Islet of Langerhans (tissue), 1 donor: ENCODE data around the gene ABCA13.

Experiments
- FAIRE-seq: peaks from one replicate; lab custom pipeline; 2011; peaks lifted over from hg19 to GRCh38; lab: Jason Lieb, UNC

ABCA13 gene

GRCh38 chr7:48441848-48442492 is 270.7 kb downstream of the ABCA13 start:
- no peak for FAIRE-seq

- FAIRE-seq = no peak
These were observed 271.8 kb downstream of the ABCA13 start for GRCh38 chr7:48443051-48443450.

- no peak for FAIRE-seq
These were observed 275.5 kb downstream of the ABCA13 start for GRCh38 chr7:48446721-48447120.

GRCh38 chr7:48452218-48452617 is 281.0 kb downstream of the ABCA13 start:
- no peak for FAIRE-seq

GRCh38 chr7:48454750-48455192 is 283.5 kb downstream of the ABCA13 start:
- no peak for FAIRE-seq

- no peak for FAIRE-seq
These were observed 284.1 kb downstream of the ABCA13 start for GRCh38 chr7:48455363-48455762.

- FAIRE-seq = no peak
These were observed 287.7 kb downstream of the ABCA13 start for GRCh38 chr7:48458701-48459524.

- no peak for FAIRE-seq
These were observed 295.5 kb downstream of the ABCA13 start for GRCh38 chr7:48466713-48467112.

GRCh38 chr7:48471196-48471595 is 299.9 kb downstream of the ABCA13 start:
- no peak for FAIRE-seq

GRCh38 chr7:48472640-48473039 is 301.4 kb downstream of the ABCA13 start:
- FAIRE-seq = no peak

GRCh38 chr7:48473205-48473865 is 302.1 kb downstream of the ABCA13 start:
- no peak for FAIRE-seq

- no peak for FAIRE-seq
These were observed 310.0 kb downstream of the ABCA13 start for GRCh38 chr7:48481235-48481634.

GRCh38 chr7:48497521-48497920 is 326.3 kb downstream of the ABCA13 start:
- no peak for FAIRE-seq

- FAIRE-seq = no peak
These were observed 330.8 kb downstream of the ABCA13 start for GRCh38 chr7:48502021-48502420.

- FAIRE-seq = no peak
These were observed 333.8 kb downstream of the ABCA13 start for GRCh38 chr7:48505051-48505450.

- no peak for FAIRE-seq
These were observed 334.2 kb downstream of the ABCA13 start for GRCh38 chr7:48505466-48505865.

- FAIRE-seq = no peak
These were observed 335.3 kb downstream of the ABCA13 start for GRCh38 chr7:48506569-48506968.

GRCh38 chr7:48511080-48511479 is 339.8 kb downstream of the ABCA13 start:
- FAIRE-seq = no peak

- no peak for FAIRE-seq
These were observed 341.6 kb downstream of the ABCA13 start for GRCh38 chr7:48512892-48513291.

- no peak for FAIRE-seq
These were observed 343.9 kb downstream of the ABCA13 start for GRCh38 chr7:48515171-48515570.

GRCh38 chr7:48518092-48518491 is 346.8 kb downstream of the ABCA13 start:
- FAIRE-seq = no peak

GRCh38 chr7:48522692-48523091 is 351.4 kb downstream of the ABCA13 start:
- no peak for FAIRE-seq
